ENCODE data around the gene PROKR2. TPM values are rescaled to one million over a fixed set of nuclear protein-coding genes. Genes with fewer than 3 reads are reported as not detected.

Gene PROKR2
- total and polyA plus RNA-seq, 8 donors = not detected

- no peak for ATAC-seq
- WGBS, 2 donors = 0 to 1% methylated on average over 28 of the region's 28 CpGs
Observed at GRCh38 chr20:5315807-5316187, 957 bp downstream of the PROKR2 start.

GRCh38 chr20:5313916-5314315 lies 2.8 kb downstream of the PROKR2 start:
- no peak for TF ChIP-seq CTCF (IDR thresholded peaks at IDR 0.05)
- Histone ChIP-seq H3K36me3 (no peaks in the 10 kb centered on the region), H3K27me3 (peaks cover 0 to 7% (median 0%) of the 10 kb centered on the region in 4 donors), H3K4me1 (no peaks in the 10 kb centered on the region), H3K4me3 (no peak overlapping the region), H3K9me3 (no peaks in the 10 kb centered on the region), H3K27ac (no peak overlapping the region)
- intact Hi-C loops (cut with DNase I) = no loop called here
- no peak for DNase-seq
- ATAC-seq = no peak
- 79 to 91% methylated on average over 17 of the region's 17 CpGs for WGBS, 2 donors
- FAIRE-seq = no peak

More at GRCh38 chr20:5315807-5316187, 957 bp downstream of the PROKR2 start:
- peaks cover 0 to 7% (median 0%) of the 10 kb centered on the region in 4 donors for H3K27me3 ChIP-seq
- DNase-seq (peak in 1 of 6 donors; percentile 48), FAIRE-seq (no peak)
- intact Hi-C loops (cut with DNase I) = no loop called here
- no peaks in the 10 kb centered on the region for H3K9me3 ChIP-seq
- TF ChIP-seq CTCF (IDR thresholded peaks at IDR 0.05) = no peak
- H3K27ac ChIP-seq = no peak overlapping the region
- no peak overlapping the region for H3K4me3 ChIP-seq
- no peaks in the 10 kb centered on the region for H3K36me3 ChIP-seq
- H3K4me1 ChIP-seq = no peaks in the 10 kb centered on the region

- FAIRE-seq = no peak
- Histone ChIP-seq H3K4me1 (no peaks in the 10 kb centered on the region), H3K9me3 (no peaks in the 10 kb centered on the region), H3K27ac (no peak overlapping the region), H3K27me3 (peaks cover 0 to 7% (median 0%) of the 10 kb centered on the region in 4 donors), H3K36me3 (no peaks in the 10 kb centered on the region), H3K4me3 (no peak overlapping the region)
- ATAC-seq = no peak
- DNase-seq = no peak
- WGBS, 2 donors = 49 to 62% methylated on average over 5 of the region's 5 CpGs
- intact Hi-C loops (cut with DNase I) = no loop called here
- TF ChIP-seq CTCF (IDR thresholded peaks at IDR 0.05) = no peak
Observed at GRCh38 chr20:5312518-5312917, 4.2 kb downstream of the PROKR2 start.

GRCh38 chr20:5309971-5310370 lies 6.8 kb downstream of the PROKR2 start:
- Histone ChIP-seq H3K27me3 (no peaks in the 10 kb centered on the region), H3K9me3 (no peaks in the 10 kb centered on the region), H3K36me3 (no peaks in the 10 kb centered on the region), H3K4me1 (no peaks in the 10 kb centered on the region), H3K27ac (no peak overlapping the region), H3K4me3 (no peak overlapping the region)
- WGBS, 2 donors = 79 to 95% methylated on average over 1 of the region's 1 CpG
- intact Hi-C loops (cut with DNase I) = no loop called here
- FAIRE-seq (no peak), DNase-seq (no peak), ATAC-seq (no peak)
- TF ChIP-seq CTCF (IDR thresholded peaks at IDR 0.05) = no peak

GRCh38 chr20:5298811-5299210 lies 17.9 kb downstream of the PROKR2 start:
- intact Hi-C loops (cut with DNase I) = no loop called here
- no peaks in the 10 kb centered on the region for H3K9me3 ChIP-seq
- FAIRE-seq (no peak), ATAC-seq (no peak), DNase-seq (no peak)
- WGBS, 2 donors = 74 to 83% methylated on average over 5 of the region's 5 CpGs
- H3K4me3 ChIP-seq = no peak overlapping the region
- no peaks in the 10 kb centered on the region for H3K36me3 ChIP-seq
- H3K27ac ChIP-seq = no peak overlapping the region
- no peak for TF ChIP-seq CTCF (IDR thresholded peaks at IDR 0.05)
- no peaks in the 10 kb centered on the region for H3K27me3 ChIP-seq
- no peaks in the 10 kb centered on the region for H3K4me1 ChIP-seq

All from pancreas (tissue), 10 donors.